Stimulated activated CD4-positive, alpha-beta T cell treated with anti-CD3 and anti-CD28 coated beads, TNF-alpha, amount 100 ng/mL, for 1 hour (primary cell): ENCODE results near the gene ACSF2.

Source experiments
- DNase-seq, 3 donors: peaks; one replicate each; pipeline ENCODE4 v3.0.0-alpha.2; 2020; ENCODE audit warnings: low read depth in 3 of 3, low spot score in 1 of 3

The ACSF2 gene

DNA sequence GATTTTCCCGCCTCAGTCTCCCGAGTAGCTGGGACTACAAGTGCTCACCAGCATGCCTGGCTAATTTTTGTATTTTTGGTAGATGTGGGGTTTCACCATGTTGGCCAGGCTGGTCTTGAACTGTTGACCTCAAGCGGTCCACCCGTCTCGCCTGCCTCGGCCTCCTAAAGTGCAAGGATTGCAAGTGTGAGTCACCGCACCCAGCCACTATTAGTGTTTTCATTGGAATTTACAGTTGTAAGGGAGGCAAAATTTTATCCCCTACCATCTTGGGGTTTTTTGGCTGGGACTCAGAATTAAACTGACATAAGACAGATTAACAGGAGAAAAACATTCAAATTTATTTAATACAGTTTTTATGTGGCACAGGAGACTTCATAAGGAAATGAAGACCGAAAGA is 69.9 kb downstream of the ACSF2 start:
- no peak for DNase-seq

GRCh38 chr17:50498021-50498874 is 72.2 kb downstream of the ACSF2 start:
- DNase-seq = no peak

DNA sequence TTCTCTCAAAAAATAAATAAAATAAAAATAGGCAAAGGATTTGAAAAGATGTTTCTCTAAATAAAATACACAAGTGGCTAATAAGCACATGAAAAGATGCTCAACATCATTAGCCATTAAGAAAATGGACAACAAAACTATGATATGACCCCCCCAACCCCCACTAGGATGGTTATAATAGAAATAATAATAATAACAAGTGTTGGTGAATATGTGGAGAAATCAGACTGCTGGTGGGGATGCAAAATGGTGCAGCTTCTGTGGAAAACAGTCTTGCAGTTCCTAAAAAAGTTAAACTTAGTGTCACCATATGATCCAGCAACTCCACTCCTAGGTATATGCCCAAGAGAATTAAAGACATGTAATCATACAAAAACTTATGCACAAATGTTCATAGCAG is 73.3 kb downstream of the ACSF2 start:
- no peak for DNase-seq

DNA sequence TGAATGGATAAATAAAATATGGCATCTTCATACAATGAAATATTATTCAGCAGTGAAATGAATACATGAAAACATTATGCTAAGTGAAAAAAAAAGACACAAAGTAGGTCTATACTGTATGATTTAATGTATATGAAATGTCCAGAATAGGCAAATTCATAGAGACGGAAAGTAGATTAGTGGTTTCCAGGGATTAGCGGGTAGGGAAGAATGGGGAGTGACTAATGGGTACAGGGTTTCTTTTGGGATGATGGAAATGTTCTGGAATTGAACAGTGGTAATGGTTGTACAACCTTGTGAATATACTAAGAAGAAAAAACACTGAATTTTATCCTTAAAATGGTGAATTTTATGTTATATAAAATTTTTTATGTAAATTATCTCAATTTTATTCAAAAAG is 73.7 kb downstream of the ACSF2 start:
- no peak for DNase-seq

GRCh38 chr17:50501054-50501453 is 75.0 kb downstream of the ACSF2 start:
- DNase-seq = no peak

DNA sequence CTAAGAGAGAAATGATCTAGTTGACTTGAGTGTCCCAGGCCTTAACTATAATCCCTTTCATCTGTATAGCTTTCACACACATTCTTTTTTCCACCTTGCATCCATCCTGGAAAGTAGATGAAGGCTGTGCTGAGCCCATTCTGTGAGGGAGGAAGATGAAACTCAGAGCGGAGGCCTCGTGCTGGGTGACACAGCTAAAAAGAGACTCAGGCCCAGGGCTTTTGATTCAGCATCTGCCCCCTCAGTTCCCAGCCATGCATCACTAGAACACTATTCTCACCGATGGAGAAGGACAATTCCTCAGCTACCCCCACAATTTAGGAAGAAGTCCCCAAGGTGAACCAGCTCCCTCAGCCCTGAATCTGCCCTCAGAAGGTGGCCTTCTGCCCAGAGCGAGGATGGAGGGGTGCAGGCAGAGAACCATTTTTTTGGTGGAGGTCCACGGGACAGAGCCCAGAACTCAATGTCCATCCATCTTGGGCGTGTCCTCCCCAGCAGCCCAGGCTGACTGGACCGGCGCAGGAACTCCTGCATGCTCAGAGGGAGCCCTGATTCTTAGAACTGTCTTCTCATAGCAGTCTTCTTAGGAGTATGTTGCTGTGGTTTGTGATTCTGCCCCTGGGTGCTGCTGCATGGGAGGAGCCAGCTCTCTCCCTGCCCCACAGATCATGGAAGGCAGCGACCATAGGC is 76.4 kb downstream of the ACSF2 start:
- DNase-seq = no peak

DNA sequence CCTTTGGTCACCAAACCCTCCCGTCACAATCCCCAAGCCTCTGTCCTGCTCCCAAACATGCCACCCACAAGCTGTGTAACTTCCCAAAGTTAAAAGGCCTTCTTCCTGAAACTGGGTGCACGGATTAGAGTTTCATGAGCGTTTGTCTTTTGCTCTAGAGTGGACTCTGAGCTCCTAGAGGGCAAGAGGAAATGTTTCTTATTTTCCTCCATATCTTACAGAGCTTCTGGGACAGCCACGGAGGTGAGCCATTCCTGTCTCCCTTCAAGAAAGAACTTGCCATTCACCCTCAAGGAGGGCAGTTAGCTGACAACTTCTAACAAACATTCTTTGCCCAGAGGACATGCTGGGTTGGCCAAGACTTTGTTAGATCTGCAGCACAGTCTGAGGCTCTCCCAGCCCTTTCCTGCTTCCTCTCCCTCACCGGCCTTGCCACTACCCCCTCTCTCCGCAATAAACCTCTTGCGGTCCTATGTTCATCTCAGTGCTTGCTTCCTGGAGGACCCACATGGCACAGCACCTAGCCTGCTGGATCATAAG is 79.6 kb downstream of the ACSF2 start:
- DNase-seq = no peak

DNA sequence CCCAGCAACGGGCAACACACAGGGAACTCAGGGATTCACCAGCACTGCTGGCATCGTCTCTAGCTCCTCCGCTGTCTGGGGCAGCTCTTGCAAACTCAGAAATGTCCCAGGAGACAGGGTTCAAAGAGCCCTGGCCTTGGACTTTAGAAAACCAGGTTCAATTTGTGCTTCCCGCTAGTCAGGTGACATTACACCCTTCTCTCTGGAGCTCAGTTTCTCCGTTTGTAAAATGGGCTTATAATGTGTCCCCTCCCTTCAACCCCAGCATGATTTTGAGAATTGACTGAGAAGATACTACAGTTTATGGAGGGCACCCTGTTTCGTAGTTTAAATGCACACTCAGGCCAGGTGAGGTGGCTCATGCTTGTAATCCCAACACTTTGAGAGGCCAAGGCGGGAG is 80.3 kb downstream of the ACSF2 start:
- no peak for DNase-seq

DNA sequence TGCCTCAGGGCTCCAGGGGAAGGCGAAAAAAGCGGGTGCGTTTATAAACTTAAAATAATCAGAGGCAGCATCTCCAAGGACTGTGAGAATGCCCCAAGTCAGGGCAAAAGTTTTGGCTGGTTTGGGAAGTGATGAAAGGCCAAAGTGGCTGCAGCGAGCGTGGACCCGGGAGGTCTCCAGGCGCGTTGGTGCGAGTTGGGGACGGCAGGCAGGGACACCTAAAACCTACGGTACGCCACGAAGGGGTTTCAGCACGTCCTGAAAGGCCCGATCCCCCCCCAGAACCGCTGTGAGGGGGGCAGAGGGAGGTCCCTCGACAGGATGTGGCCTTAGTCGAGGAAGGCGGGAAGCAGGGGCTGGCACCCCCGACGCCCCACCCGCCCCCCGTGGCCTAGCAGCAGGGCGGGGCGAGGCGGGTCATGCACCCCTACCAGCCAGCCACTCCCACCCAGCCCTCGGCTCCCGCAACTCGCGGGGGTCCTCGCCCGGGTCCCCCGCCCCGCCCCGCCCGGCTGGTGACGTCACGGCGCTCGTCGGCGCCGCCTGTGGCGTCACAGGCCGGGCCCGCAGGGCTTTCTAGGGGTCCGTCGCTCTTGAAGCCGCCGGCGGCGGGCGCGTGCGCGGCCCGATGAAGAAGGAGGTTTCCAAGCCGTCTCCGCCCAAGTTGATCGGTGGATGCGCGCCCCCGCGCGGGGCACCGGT is 82.0 kb downstream of the ACSF2 start, which contains the start of gene MYCBPAP:
Gene MYCBPAP (plus strand): TSS at position 569 of the 702 bp plus-strand sequence. CDS start 236 bp downstream, outside the sequence.
- peak; percentile 9 to 62 (median 42) for DNase-seq

DNA sequence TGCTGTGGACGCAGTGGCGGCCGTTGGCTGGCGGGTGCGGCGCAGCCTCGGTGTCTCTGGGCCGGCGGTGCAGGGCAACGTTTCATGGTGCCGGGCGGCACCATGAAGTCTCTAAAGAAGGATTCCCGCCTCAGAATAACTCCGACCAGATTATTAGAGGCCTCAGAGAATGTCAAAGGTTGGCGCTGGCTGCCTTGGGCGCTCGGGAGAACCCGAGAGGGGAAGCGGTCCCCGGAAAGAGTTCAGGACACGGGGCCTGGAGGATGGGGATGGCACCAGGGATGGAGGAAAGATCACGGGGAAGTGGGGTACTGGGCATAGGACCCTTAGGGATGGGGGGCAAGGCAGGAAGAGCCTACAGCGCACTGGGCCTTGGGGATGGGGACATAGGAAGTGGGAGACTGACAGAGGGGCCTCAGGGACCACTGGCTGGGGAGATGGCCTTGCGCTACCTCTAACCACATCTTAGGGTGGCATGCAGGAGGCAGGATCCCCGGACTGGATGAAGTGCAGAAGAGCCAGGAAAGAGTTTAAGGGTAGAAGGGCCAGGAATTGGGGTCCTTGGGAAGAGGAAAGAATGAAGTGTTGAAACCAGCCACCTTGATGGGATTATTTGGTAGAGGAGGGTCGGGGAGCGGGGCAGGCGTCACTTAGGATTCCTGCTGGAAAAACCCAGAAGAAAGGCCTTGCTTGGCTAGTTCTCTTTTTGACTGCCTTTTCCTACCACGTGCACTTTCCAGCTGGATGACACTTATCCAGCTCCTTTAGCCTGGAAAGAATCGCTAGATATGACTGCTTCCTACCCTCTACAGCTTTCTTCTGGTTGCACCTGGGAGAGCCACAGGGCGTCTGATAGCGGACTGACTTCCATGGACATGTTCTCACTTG is 82.8 kb downstream of the ACSF2 start:
- no peak for DNase-seq

DNA sequence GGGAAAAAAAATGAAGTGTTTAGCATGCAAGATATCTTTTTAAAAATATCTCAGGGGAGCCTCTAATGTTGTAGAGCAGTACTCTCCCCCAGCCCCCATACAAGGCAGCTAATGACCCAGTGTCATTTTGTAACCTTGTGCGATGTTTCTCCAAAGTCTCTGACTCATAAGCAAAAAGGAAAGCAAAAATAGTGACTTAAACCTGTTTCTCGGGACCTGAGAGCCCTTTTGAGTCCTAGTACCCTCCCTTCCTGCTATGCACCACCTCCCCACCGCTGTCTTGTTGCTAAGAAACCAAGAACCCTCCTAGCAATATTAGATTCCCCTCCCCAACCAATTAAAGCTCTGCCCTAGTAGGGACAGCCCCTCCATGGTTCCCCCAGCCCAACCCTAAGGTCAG is 85.0 kb downstream of the ACSF2 start:
- peak in 1 of 3 donors; percentile 28 for DNase-seq

DNA sequence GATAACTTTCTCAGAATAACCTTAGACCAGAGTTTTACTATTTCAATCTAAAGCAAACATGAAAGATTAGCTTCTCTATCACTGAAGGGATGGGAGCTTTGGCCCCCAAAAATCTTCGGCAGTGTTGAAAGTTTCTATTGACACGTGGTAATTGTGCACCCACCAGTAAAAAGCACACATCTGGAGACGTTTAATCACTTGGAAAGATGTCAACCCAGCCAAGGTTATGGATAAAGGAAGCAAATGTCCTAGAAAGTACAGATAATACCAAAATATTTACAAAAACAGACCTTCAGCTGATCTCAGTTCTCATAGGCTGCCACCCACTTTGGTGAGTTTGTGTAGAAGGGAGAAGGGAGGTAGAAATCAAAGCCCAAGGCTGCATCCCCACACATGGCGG is 87.5 kb downstream of the ACSF2 start:
- DNase-seq = no peak

DNA sequence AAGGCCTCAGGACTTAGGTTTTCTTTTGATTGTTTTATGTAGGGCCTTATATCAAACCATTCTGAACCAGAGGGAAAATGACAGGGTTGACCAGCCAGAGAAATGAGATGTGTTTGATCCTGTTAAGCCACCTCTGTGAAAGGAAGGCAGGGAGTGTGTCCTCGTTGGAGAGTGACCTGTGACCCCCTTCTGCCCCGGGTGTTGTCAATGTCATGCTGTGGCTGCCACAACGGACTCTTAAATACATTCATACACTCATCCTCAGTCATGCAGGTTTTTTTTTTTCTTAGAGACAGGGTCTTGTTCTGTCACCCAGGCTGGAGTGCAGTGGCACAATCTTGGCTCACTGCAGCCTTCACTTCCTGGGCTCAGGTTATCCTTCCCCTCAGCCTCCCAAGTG is 88.4 kb downstream of the ACSF2 start:
- DNase-seq = no peak

- DNase-seq = no peak
Measured at GRCh38 chr17:50514936-50515702, 89.1 kb downstream of the ACSF2 start.

DNA sequence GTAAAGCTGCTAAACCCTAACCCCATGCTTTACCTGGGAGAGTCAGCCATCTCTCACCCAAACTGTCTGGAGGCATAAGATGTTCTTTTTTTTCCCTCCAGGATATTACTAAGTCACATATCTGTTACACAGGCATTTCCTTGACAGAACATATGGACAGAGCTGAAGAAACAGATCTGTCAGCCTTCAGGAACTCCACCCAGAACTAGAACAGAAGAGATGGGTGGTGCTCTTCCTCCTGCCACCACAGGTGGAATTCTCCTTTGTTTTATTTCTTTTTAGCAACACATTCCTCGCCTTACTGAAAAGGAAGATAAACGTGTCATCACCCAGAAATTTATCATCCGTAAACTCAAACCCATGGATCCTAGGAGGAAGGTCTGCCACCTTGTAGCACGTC is 91.0 kb downstream of the ACSF2 start:
- DNase-seq = no peak

DNA sequence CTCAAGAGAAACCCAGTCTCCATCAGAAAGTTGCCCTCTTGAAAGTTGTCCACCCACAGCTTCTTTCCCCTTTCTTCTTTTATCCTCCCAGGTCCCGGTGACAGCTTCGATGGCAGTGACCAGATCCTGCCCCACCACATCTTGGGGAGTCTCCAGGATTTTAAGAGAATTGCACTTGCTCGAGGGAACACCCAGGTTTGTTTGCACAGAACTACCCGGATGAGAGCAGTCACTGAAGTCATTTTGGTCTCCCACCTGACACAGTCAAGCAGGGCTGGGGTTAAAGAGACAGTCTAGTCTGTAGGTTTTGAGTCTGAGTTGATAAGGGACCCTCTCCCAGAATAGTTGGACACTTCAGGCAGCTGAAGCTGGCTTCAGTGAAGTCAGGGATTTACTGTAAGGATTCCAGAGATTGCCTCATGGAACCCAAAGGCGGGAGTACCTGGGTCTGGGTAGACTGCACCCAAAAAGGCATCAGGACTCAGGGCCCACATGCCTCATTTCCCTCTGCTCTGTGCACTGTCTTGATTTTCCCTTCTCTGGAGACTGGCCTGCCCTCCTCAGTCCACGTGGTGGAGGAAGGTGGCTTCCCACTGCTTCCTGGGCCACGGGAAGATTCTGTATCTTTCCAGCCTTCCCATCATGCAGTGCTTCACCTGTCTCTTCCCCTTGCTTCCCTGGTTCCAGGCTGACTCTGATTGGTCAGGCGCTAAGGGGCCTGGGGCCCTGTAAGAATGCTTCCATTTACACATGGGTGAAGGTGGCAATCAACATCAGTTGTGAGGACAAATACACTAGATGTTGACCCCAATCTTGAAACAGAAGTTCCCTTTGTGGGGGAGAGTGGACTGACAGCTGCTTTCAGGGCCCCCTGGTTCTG is 91.7 kb downstream of the ACSF2 start:
- DNase-seq = no peak

- no peak for DNase-seq
Measured at GRCh38 chr17:50518384-50519023, 92.5 kb downstream of the ACSF2 start.

DNA sequence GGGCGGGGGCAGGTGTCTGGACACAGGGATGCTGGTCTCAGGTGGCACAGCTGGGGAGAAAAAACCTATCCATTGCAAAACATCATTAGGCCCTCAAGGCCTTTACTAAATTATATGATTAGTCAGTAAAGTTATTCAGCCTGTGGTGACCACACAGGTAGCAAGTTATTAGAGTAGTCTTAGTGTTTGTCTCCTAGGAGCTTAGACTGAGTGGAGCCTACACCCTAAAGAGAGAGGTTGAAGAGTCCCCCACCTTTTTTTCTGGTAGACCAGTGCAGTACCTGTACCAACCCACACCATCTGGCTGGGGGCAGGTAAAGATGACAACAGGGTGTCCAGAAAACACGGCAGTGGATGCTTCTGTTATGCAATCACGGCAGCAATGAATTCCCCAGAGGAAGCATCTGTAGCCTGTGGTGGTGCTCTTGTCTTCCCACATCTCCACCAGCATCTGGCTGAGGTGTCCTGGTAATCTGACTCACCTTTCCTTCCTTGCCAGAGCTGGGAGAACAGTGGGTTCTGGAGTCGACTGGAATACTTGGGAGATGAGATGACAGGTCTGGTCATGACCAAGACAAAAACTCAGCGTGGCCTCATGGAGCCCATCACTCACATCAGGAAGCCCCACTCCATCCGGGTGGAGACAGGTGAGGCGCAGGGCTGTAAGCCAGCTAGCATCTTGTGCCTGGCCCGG is 93.3 kb downstream of the ACSF2 start:
- DNase-seq = no peak
